Measurements from ENCODE around the gene FBXO44.

The FBXO44 gene

GRCh38 chr1:11697188-11697892 is 42.7 kb downstream of the FBXO44 start:
- no peak for ATAC-seq
- TF ChIP-seq OSR1 (CRISPR knock-in tag; IDR thresholded peaks at IDR 0.05) (no peak), ZFP3 (CRISPR knock-in tag; IDR thresholded peaks at IDR 0.05) (no peak), TSHZ2 (CRISPR knock-in tag; IDR thresholded peaks at IDR 0.05) (no peak), BACH2 (CRISPR knock-in tag; IDR thresholded peaks at IDR 0.05; ENCODE audit: borderline replicate concordance) (no peak), TOX (CRISPR knock-in tag; IDR thresholded peaks at IDR 0.05; ENCODE audit: borderline replicate concordance) (no peak), PPARA (CRISPR knock-in tag; IDR thresholded peaks at IDR 0.05; ENCODE audit: borderline replicate concordance) (no peak), ZNF70 (CRISPR knock-in tag; IDR thresholded peaks at IDR 0.05) (no peak), ZC3H10 (CRISPR knock-in tag; IDR thresholded peaks at IDR 0.05) (no peak), ZNF565 (CRISPR knock-in tag; conservative IDR thresholded peaks at IDR 0.05; ENCODE audit: low read depth) (no peak)

- TF ChIP-seq ZFP3 (CRISPR knock-in tag; IDR thresholded peaks at IDR 0.05) (no peak), CREB5 (CRISPR knock-in tag; IDR thresholded peaks at IDR 0.05; ENCODE audit: low read depth) (no peak), ESRRG (CRISPR knock-in tag; IDR thresholded peaks at IDR 0.05) (no peak), ZFP30 (CRISPR knock-in tag; IDR thresholded peaks at IDR 0.05) (no peak), GLIS3 (CRISPR knock-in tag; IDR thresholded peaks at IDR 0.05) (no peak), RARB (CRISPR knock-in tag; IDR thresholded peaks at IDR 0.05) (no peak), SNAI2 (CRISPR knock-in tag; IDR thresholded peaks at IDR 0.05) (no peak)
- ATAC-seq: no peak
Observed at GRCh38 chr1:11697893-11698210, 43.2 kb downstream of the FBXO44 start.

- TF ChIP-seq ZFP3 (CRISPR knock-in tag; IDR thresholded peaks at IDR 0.05) (no peak), BACH2 (CRISPR knock-in tag; IDR thresholded peaks at IDR 0.05; ENCODE audit: borderline replicate concordance) (no peak), ZNF8 (CRISPR knock-in tag; IDR thresholded peaks at IDR 0.05) (no peak), ESRRG (CRISPR knock-in tag; IDR thresholded peaks at IDR 0.05) (no peak), PPARA (CRISPR knock-in tag; IDR thresholded peaks at IDR 0.05; ENCODE audit: borderline replicate concordance) (no peak), CREB5 (CRISPR knock-in tag; IDR thresholded peaks at IDR 0.05; ENCODE audit: low read depth) (no peak), ZNF70 (CRISPR knock-in tag; IDR thresholded peaks at IDR 0.05) (no peak), ZFP30 (CRISPR knock-in tag; IDR thresholded peaks at IDR 0.05) (no peak), ZC3H10 (CRISPR knock-in tag; IDR thresholded peaks at IDR 0.05) (no peak), ARNTL (CRISPR knock-in tag; IDR thresholded peaks at IDR 0.05; ENCODE audit: borderline replicate concordance, low read depth) (no peak), ZNF565 (CRISPR knock-in tag; conservative IDR thresholded peaks at IDR 0.05; ENCODE audit: low read depth) (no peak)
- ATAC-seq: no peak
Observed at GRCh38 chr1:11700601-11701467, 46.2 kb downstream of the FBXO44 start.

GRCh38 chr1:11701551-11701961 is 46.9 kb downstream of the FBXO44 start:
- ATAC-seq: peak; percentile 64
- 0 out of 2 replicates have a peak, but pooled peaks have one; percentile 10 for TF ChIP-seq ZNF70 (CRISPR knock-in tag; IDR thresholded peaks at IDR 0.05)
- TF ChIP-seq ESRRG (CRISPR knock-in tag; IDR thresholded peaks at IDR 0.05): no peak

GRCh38 chr1:11701981-11702803 is 47.5 kb downstream of the FBXO44 start:
- no peak for ATAC-seq
- no peak for TF ChIP-seq TOX (CRISPR knock-in tag; IDR thresholded peaks at IDR 0.05; ENCODE audit: borderline replicate concordance)
- no peak for TF ChIP-seq ISL1 (CRISPR knock-in tag; IDR thresholded peaks at IDR 0.05)
- TF ChIP-seq ZNF8 (CRISPR knock-in tag; IDR thresholded peaks at IDR 0.05): no peak
- TF ChIP-seq ZFP30 (CRISPR knock-in tag; IDR thresholded peaks at IDR 0.05): no peak
- no peak for TF ChIP-seq ZNF565 (CRISPR knock-in tag; conservative IDR thresholded peaks at IDR 0.05; ENCODE audit: low read depth)
- TF ChIP-seq ZNF70 (CRISPR knock-in tag; IDR thresholded peaks at IDR 0.05): no peak
- TF ChIP-seq TCF4 (CRISPR knock-in tag; IDR thresholded peaks at IDR 0.05; ENCODE audit: borderline replicate concordance): no peak
